Hematopoietic multipotent progenitor cell treated with erythropoietin and hydrocortisone succinate and interleukin-3 and kit ligand, for 4 days (in vitro differentiated cells): ENCODE data around the gene PUS10.
"Not testable (repeated sequence)": the region's sequence is repeated elsewhere in the genome, so short reads cannot be mapped to it uniquely, and the experiment has no call there.

Source experiments
- DNase-seq: peaks from one replicate; pipeline ENCODE4 v3.0.0-alpha.2; 2015

PUS10 gene

GRCh38 chr2:60925994-60926740 lies 91.9 kb downstream of the PUS10 start:
- DNase-seq, result no peak

- DNase-seq, result no peak
These were observed 110.7 kb downstream of the PUS10 start for GRCh38 chr2:60907329-60907728.

DNA sequence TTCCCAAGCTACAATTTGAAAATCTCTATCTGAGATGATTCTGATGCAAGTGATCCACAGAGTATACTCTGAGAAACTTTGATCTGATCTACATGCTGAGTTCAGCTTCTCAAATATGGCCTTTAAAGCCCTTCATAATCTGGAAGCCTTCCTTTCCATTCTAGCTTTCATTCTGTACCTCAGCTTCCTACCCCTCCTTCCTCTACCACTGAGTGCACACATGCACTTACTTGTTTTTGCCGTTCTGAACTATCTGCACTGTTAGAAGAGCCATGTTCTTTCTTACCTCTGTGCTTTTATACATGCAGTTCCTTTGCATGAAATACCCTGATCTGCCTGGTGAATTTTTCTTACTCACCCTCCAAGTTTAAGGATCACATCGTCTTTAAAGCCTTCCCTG lies 111.7 kb downstream of the PUS10 start:
- no peak for DNase-seq

GRCh38 chr2:60905867-60906266 lies 112.2 kb downstream of the PUS10 start:
- DNase-seq, result not testable (repeated sequence)

- DNase-seq, result not testable (repeated sequence)
These were observed 116.8 kb downstream of the PUS10 start for GRCh38 chr2:60901296-60901695.

DNA sequence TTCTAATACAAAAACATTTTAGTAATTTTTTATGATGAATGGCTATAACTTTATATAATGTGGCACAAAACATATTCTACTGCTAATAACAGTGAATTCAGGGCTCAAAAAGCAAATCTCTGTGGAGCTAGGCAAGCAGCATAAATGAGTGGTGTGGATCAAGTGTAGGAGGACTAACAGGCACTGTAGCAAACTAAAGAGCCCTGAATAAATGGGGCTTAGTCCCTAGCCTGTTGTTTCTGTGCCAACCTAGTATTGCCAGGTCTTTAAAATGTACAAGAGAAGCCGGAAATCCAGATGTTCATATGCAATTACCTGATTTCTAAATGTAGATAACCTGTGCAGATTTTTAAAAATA lies 118.2 kb downstream of the PUS10 start:
- no peak for DNase-seq

DNA sequence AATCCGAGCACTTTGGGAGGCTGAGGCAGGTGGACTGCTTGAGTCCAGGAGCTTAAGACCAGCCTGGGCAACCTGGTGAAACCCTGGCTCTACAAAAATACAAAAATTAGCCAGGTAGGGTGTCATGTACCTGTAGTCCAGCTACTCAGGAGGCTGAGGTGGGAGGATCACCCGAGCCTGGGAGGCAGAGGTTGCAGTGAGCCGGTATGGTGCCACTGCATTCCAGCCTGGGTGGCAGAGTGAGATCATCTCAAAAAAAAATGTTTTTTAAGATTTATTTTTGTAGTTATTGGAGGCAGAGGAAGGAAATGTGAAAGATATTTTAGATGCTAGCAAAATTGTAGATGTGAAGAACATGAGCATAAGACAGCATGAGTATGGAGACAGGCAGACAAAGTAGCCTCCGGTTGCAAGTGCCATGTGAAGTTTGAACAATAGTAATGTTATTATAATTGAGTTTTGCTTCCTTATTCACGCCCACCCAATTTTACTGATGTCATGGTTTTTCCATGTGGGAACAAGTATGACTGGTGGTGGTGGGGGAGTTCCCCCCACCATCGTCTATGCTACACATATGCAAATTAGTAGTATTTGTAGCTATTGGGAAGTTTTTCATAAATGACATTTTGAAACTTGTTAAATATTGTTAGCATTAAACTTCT lies 118.7 kb downstream of the PUS10 start:
- DNase-seq, result no peak

DNA sequence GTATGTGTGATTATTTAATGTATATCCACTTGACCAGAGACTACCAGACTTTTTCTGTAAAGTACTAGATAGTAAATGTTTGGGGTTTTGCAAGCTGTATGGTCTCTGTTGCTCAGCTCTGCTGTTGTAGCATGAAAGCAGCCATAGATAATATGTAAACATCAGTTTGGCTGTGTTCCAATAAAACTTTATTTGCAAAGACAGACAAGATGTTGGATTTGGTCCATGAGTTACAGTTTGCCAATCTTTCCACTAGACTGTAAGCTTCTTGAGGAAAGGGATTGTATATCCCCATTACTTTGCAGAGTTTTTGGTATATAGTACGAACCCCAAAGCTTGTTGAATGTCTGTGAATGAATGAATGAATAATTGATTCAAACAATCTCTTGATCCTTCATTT lies 119.5 kb downstream of the PUS10 start:
- no peak for DNase-seq
